HUES6 (cell line): ENCODE data around the gene ANKRD6.
A peak's percentile ranks its signal among the peaks of the same experiment; 100 is the strongest.

Experiments used
- H3K27ac ChIP-seq: 2 replicates; pipeline ENCODE4 v1.7.0; 2013; ENCODE audit warnings: low read depth, mild to moderate bottlenecking, low read length, inconsistent platforms
- H3K27me3 ChIP-seq: 2 replicates; pipeline ENCODE4 v1.6.1; 2013; ENCODE audit warnings: low read length; ENCODE audit not compliant: control insufficient read depth, insufficient read depth
- H3K36me3 ChIP-seq: 2 replicates; pipeline ENCODE4 v1.6.1; 2013; ENCODE audit warnings: low read length; ENCODE audit not compliant: control insufficient read depth, insufficient read depth
- H3K4me1 ChIP-seq: 2 replicates; pipeline ENCODE4 v1.6.1; 2013; ENCODE audit warnings: low read length; ENCODE audit not compliant: control insufficient read depth, insufficient read depth
- H3K4me3 ChIP-seq: 2 replicates; pipeline ENCODE4 v1.5.1; 2013; ENCODE audit warnings: low read depth, low read length
- H3K9ac ChIP-seq: one replicate; pipeline ENCODE4 v1.6.1; 2013; ENCODE audit warnings: mild to moderate bottlenecking, low read length
- H3K9me3 ChIP-seq: 2 replicates; pipeline ENCODE4 v1.6.1; 2013; ENCODE audit warnings: low read depth, low read length; ENCODE audit not compliant: control insufficient read depth, insufficient read depth

Gene ANKRD6

GRCh38 chr6:89400912-89401399 lies 32.0 kb upstream of the ANKRD6 start:
- H3K4me1 ChIP-seq = peaks cover 5% of the 10 kb centered on the region; the same call in 1 of the 2 replicates
- H3K4me3 ChIP-seq = no peak overlapping the region
- H3K9ac ChIP-seq = no peak overlapping the region
- no peak overlapping the region for H3K27ac ChIP-seq
- H3K36me3 ChIP-seq = no peaks in the 10 kb centered on the region
- H3K9me3 ChIP-seq = no peaks in the 10 kb centered on the region
- no peaks in the 10 kb centered on the region for H3K27me3 ChIP-seq

DNA sequence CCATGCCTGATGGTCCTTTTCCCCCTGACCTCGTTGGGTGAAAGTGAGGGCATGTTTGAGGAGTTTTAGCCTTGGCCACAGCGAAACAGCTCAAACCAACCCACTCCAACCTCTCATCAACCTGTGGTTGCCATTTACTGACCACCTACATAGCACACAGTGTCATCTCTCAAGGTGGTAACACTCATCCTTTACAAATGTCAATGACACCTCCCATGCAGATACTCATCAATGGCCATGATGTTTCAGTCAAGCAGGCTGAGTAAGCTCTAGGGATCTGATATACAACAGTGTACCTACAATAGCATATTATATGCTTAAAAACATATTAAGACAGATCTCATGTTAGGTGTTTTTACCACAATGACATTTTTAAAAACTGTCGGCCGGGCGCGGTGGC lies 30.2 kb upstream of the ANKRD6 start:
- H3K27me3 ChIP-seq = peaks cover 6% of the 10 kb centered on the region
- H3K9me3 ChIP-seq = no peaks in the 10 kb centered on the region
- H3K27ac ChIP-seq = no peak overlapping the region

GRCh38 chr6:89404512-89404911 lies 28.4 kb upstream of the ANKRD6 start:
- H3K4me1 ChIP-seq = peaks cover 19% of the 10 kb centered on the region

More for the DNA sequence above, 30.2 kb upstream of the ANKRD6 start:
- no peaks in the 10 kb centered on the region for H3K36me3 ChIP-seq
- no peak overlapping the region for H3K9ac ChIP-seq
- H3K4me1 ChIP-seq = peaks cover 12% of the 10 kb centered on the region; the same call in 1 of the 2 replicates
- no peak overlapping the region for H3K4me3 ChIP-seq

GRCh38 chr6:89406141-89406540 lies 26.8 kb upstream of the ANKRD6 start:
- Histone ChIP-seq H3K9ac (no peak overlapping the region), H3K4me1 (peaks cover 30% of the 10 kb centered on the region), H3K9me3 (no peaks in the 10 kb centered on the region), H3K27ac (no peak overlapping the region), H3K27me3 (peaks cover 31% of the 10 kb centered on the region), H3K36me3 (no peaks in the 10 kb centered on the region), H3K4me3 (no peak overlapping the region)

More at GRCh38 chr6:89404512-89404911, 28.4 kb upstream of the ANKRD6 start:
- Histone ChIP-seq H3K36me3 (no peaks in the 10 kb centered on the region), H3K9me3 (no peaks in the 10 kb centered on the region), H3K27ac (no peak overlapping the region), H3K4me3 (no peak overlapping the region), H3K9ac (no peak overlapping the region), H3K27me3 (peaks cover 14% of the 10 kb centered on the region)

GRCh38 chr6:89409461-89410035 lies 23.4 kb upstream of the ANKRD6 start:
- H3K27me3 ChIP-seq = peaks cover 60% of the 10 kb centered on the region
- H3K4me3 ChIP-seq = peak overlapping the region; percentile 74
- H3K27ac ChIP-seq = no peak overlapping the region
- no peaks in the 10 kb centered on the region for H3K36me3 ChIP-seq
- H3K9ac ChIP-seq = no peak overlapping the region
- no peaks in the 10 kb centered on the region for H3K9me3 ChIP-seq
- peaks cover 35% of the 10 kb centered on the region for H3K4me1 ChIP-seq

DNA sequence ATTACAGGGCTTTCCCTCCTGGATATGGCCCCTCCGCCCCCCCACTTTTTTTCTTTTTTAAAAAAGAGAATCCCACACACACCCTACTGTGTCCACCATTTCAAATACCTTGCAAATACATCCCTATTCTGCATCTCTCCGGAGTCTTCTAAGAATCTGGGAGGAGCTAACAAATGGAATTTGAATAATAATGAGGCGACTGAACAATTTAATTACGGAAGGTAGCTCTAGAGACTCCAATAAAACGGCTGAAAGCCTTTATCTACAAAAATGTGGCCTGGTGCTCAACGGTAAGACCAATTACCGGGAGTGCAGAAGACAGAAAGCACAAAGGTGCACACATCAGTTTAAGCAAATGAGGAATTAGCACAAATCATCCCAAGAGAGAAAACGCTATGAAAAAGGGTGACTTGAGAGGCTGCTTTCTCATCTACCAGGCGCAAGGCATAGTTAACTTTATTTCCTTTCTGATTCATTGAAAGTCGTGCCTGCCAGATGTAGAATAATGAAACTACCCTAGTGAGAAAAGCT lies 22.7 kb upstream of the ANKRD6 start:
- Histone ChIP-seq H3K4me1 (peaks cover 34% of the 10 kb centered on the region), H3K27me3 (peaks cover 64% of the 10 kb centered on the region), H3K9ac (no peak overlapping the region), H3K4me3 (peak overlapping the region; percentile 74), H3K36me3 (no peaks in the 10 kb centered on the region), H3K9me3 (no peaks in the 10 kb centered on the region), H3K27ac (no peak overlapping the region)

- H3K36me3 ChIP-seq = no peaks in the 10 kb centered on the region
- H3K9me3 ChIP-seq = no peaks in the 10 kb centered on the region
- H3K9ac ChIP-seq = no peak overlapping the region
- peaks cover 30% of the 10 kb centered on the region for H3K4me1 ChIP-seq
- H3K4me3 ChIP-seq = peak overlapping the region; percentile 74
- no peak overlapping the region for H3K27ac ChIP-seq
- H3K27me3 ChIP-seq = peaks cover 68% of the 10 kb centered on the region
Observed at GRCh38 chr6:89410788-89411144, 22.2 kb upstream of the ANKRD6 start.

GRCh38 chr6:89411145-89412070 lies 21.5 kb upstream of the ANKRD6 start:
- Histone ChIP-seq H3K27ac (no peak overlapping the region), H3K9ac (peak overlapping the region; percentile 35), H3K9me3 (no peaks in the 10 kb centered on the region), H3K4me1 (peaks cover 27% of the 10 kb centered on the region), H3K4me3 (peak overlapping the region; percentile 74), H3K27me3 (peaks cover 66% of the 10 kb centered on the region), H3K36me3 (no peaks in the 10 kb centered on the region)

DNA sequence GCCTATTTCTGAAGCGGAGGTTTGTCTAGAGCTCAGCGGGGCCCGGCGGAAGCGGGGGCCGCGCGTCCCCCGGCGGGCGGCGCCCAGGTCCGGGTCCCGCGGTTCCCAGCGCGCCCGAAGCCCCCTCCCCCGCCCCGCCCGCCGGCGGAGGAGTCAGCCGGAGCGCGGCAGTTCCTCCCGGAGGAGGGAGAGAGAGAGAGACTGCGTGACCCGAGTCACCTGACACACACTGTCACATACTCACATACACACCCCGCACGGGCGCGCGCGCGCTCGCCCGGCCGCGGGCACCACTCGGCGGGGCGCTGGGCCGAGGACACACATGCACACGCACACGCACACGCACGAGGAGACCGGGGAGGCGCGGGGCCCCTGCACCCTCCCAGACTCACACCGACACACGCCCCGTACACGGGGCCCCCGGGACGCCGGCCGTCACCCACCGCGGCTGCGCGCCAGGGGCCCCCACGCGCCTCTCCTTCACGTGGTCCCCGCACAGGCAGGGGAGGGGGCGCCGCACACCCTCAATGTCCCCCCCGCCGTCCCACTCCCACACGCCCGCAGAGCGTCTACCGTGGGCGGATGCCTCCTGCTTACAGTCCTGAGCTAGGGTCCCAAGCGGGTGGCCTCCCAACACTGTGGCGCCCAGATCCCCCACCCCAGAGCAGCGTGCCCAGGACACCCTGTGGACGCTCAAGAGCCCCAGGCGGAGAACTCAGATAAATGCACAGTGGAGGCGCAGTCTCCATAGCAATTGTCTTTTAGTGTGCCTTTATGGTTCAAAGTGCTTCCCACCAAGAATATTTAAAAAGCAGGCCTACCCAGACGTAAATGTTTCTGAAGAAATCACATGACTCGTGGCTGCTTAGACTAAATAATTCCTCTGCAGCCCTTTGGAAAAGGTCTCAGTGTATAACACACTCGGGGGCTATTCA lies 20.6 kb upstream of the ANKRD6 start, which contains the start of gene RRAGD:
Gene RRAGD, minus strand, starts transcription at position 203 of the 935 bp plus-strand sequence. CDS start 280 bp downstream, outside the sequence.
- Histone ChIP-seq H3K27ac (no peak within 1 kb of the TSS), H3K27me3 (peaks cover 65% of the 10 kb centered on the region), H3K9ac (peak within 1 kb of the TSS; percentile 35), H3K9me3 (no peaks in the 10 kb centered on the region), H3K4me3 (peak within 1 kb of the TSS; percentile 74), H3K4me1 (peaks cover 24% of the 10 kb centered on the region), H3K36me3 (no peaks in the 10 kb centered on the region)

DNA sequence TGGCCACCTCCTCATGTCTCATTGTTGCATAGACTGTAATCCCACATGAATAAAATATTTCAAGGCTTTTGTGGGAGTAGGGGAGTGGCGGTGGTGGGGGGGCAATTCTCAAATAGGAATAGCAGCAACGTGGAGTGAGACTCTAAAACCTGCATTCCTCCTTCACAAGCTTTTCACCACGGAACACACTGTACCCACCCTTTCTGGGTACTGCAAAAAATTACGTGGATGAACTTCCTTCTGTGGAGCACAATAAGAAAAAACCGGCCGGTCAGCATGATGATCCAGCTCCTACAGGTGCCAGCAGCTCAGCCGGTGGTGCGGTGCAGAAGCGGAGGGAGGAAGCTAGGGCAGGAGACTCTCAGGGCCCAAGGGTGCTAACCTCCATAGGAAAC lies 19.9 kb upstream of the ANKRD6 start:
- no peaks in the 10 kb centered on the region for H3K9me3 ChIP-seq
- no peaks in the 10 kb centered on the region for H3K36me3 ChIP-seq
- peaks cover 24% of the 10 kb centered on the region for H3K4me1 ChIP-seq
- H3K4me3 ChIP-seq = peak overlapping the region; percentile 74
- H3K27me3 ChIP-seq = peaks cover 59% of the 10 kb centered on the region
- no peak overlapping the region for H3K27ac ChIP-seq
- H3K9ac ChIP-seq = no peak overlapping the region
